CD4-positive, alpha-beta T cell treated with Interferon alpha-2 for 1 hour (primary cell): ENCODE results near the gene UBE2L3.
"Not testable (repeated sequence)": the region's sequence is repeated elsewhere in the genome, so short reads cannot be mapped to it uniquely, and the experiment has no call there.

Source experiments
- DNase-seq, 2 donors: peaks; one replicate each; pipeline ENCODE4 v3.0.0-alpha.2; 2020 to 2022

The UBE2L3 gene

GRCh38 chr22:21567456-21568346 is at the start of gene UBE2L3:
Gene UBE2L3, plus strand, starts transcription at chr22:21567714. Its CDS starts 31 bp downstream, at chr22:21567745.
- peak; percentile 83 to 88 for DNase-seq

- DNase-seq = not testable (repeated sequence)
Measured at GRCh38 chr22:21526705-21527500, 40.6 kb upstream of the UBE2L3 start.

GRCh38 chr22:21531525-21531924 is 36.0 kb upstream of the UBE2L3 start:
- not testable (repeated sequence) for DNase-seq

- DNase-seq = not testable (repeated sequence)
Measured at GRCh38 chr22:21532863-21533648, 34.5 kb upstream of the UBE2L3 start.

GRCh38 chr22:21539862-21540261 is 27.7 kb upstream of the UBE2L3 start:
- not testable (repeated sequence) for DNase-seq

GRCh38 chr22:21544432-21545322 is 22.8 kb upstream of the UBE2L3 start:
- DNase-seq = not testable (repeated sequence)

GRCh38 chr22:21549558-21549957 is 18.0 kb upstream of the UBE2L3 start:
- DNase-seq = not testable (repeated sequence)

GRCh38 chr22:21550008-21550677 is 17.4 kb upstream of the UBE2L3 start:
- DNase-seq = not testable (repeated sequence)

- DNase-seq = not testable (repeated sequence)
Measured at GRCh38 chr22:21550678-21551047, 16.9 kb upstream of the UBE2L3 start.

GRCh38 chr22:21551361-21551760 is 16.2 kb upstream of the UBE2L3 start, which contains the start of gene RIMBP3C:
Gene RIMBP3C, minus strand, starts transcription at chr22:21551461. Its CDS starts 485 bp downstream, at chr22:21550976.
- not testable (repeated sequence) for DNase-seq

GRCh38 chr22:21559345-21560125 is 8.0 kb upstream of the UBE2L3 start:
- not testable (repeated sequence) for DNase-seq

- DNase-seq = not testable (repeated sequence)
Measured at GRCh38 chr22:21560657-21561056, 6.9 kb upstream of the UBE2L3 start.

- no peak for DNase-seq
Measured at GRCh38 chr22:21563912-21564311, 3.6 kb upstream of the UBE2L3 start.

GRCh38 chr22:21564411-21564810 is 3.1 kb upstream of the UBE2L3 start:
- DNase-seq = no peak

GRCh38 chr22:21568347-21569075 is 997 bp downstream of the UBE2L3 start:
- peak; percentile 8 to 33 for DNase-seq

- not testable (repeated sequence) for DNase-seq
Measured at GRCh38 chr22:21569076-21569427, 1.5 kb downstream of the UBE2L3 start.

GRCh38 chr22:21569459-21570170 is 2.1 kb downstream of the UBE2L3 start:
- DNase-seq = peak; percentile 13 to 20

- DNase-seq = peak in 1 of 2 donors; percentile 5
Measured at GRCh38 chr22:21570398-21570797, 2.9 kb downstream of the UBE2L3 start.

GRCh38 chr22:21571679-21572078 is 4.2 kb downstream of the UBE2L3 start:
- DNase-seq = no peak
